Effector CD8-positive, alpha-beta T cell (primary cell): ENCODE results near the gene SLC40A1.

Experiments
- DNase-seq: peaks from one replicate; lab custom pipeline; 2025; lab: John Stamatoyannopoulos, UW

Gene SLC40A1

DNA sequence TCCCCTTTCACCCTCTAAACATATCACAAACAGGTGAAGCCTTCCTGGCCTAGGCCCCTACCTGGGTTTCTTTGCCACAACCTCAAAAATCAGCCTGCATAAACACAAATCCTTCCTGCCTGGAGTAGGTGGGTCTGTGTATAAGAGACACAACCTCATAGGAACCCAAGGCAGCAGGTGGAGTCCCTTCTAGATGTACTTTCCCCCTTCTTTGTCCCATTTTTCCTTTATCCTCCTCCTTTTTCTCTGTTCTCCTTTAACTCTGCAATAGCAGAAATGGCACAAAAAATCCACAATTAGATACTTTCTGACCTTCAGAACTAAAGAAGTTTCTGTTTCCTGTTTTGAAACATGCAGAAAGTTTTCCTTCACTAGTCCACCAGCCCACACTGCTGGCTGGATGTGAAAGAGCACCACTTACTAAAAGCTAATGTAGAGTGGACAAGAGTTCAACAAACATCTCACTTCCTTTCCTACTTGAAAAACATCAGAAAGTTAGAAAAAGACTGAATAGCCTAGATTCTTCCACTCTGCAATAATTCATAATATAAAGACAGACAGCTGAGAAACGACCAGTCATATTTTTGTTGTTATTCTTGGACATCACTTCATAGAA lies 11.2 kb downstream of the SLC40A1 start:
- DNase-seq, result no peak

GRCh38 chr2:189566046-189566445 lies 14.5 kb downstream of the SLC40A1 start:
- DNase-seq, result no peak

GRCh38 chr2:189561371-189562038 lies 19.1 kb downstream of the SLC40A1 start:
- DNase-seq, result no peak

DNA sequence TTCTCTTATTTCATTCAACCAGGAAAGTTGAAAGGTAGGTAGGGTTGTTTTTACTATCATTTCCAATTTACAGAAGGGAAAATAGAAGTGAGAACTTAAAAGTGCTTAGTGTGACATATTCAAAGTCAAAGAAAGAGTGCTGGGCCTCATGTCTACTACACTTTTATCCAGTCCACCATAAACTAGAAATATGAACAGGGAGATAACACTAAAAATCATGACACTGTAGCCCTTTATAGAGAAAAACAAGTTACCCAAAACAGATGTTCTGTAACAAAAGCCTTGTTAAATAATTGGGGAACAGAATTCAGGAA lies 20.4 kb downstream of the SLC40A1 start:
- DNase-seq, result no peak

GRCh38 chr2:189559579-189560272 lies 20.9 kb downstream of the SLC40A1 start:
- DNase-seq, result no peak

- no peak for DNase-seq
Measured at GRCh38 chr2:189558516-189559272, 21.9 kb downstream of the SLC40A1 start.

- no peak for DNase-seq
Measured at GRCh38 chr2:189557373-189557772, 23.2 kb downstream of the SLC40A1 start.

DNA sequence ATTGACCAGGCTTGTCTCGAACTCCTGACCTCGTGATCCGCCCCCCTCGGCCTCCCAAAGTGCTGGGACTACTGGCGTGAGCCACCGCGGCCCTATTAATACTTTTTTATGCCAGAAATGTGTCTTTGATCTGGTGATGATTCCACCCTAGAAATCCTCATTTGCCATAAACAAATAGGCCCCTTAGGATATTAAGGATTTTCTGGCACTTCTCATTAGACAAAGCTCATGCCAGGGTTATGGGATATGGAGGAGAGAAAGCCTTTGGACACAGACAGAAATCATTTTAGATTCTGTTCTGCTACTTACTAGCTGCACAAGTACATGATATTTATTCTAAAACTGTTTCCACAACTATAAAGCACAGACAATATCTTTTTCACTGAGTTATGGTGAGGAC lies 24.1 kb downstream of the SLC40A1 start:
- no peak for DNase-seq

DNA sequence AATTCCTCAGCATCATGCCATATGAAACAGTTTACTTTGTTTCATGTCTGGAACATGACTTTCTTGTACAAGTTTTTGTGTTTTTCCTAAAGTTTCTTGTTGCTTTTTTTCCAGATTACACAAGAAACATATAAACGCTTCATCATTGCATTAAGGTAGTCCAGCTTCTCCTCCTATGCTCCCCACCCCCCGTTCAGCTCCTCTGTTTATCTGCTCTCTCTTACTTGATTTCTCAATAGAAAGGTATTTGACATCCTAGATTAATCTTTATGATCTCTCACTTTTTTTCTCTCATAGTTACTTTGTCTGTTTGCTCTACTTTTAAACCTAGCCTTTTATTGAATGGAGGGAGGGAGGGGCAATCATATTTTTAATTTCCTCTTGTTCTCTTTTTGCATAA lies 25.4 kb downstream of the SLC40A1 start:
- DNase-seq, result no peak

DNA sequence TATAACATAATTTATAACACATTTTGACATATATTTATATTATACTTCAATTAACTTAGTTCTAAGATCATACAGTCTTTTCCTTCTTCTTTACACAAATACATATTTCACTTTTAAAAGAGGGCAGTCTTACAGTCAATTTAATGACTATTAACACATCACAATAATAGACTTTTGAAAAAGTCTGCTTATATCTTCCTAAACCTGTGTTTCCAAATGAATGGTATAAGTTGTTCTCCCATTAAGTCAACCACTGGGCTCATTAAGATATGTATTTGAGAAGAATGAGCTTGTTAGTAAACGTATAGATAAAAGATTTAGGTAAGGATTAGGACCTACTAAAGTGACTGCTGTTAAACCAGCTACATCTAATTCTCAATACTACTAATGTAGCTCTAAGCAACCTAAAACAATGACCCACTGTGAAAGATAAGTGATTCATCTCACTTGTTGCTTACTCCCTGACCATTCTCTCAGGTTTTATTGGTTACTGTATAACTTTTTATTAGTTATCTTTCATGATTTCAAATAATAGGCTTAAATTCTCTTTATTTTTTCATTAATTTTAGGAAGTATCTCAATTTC lies 27.0 kb downstream of the SLC40A1 start:
- no peak for DNase-seq

DNA sequence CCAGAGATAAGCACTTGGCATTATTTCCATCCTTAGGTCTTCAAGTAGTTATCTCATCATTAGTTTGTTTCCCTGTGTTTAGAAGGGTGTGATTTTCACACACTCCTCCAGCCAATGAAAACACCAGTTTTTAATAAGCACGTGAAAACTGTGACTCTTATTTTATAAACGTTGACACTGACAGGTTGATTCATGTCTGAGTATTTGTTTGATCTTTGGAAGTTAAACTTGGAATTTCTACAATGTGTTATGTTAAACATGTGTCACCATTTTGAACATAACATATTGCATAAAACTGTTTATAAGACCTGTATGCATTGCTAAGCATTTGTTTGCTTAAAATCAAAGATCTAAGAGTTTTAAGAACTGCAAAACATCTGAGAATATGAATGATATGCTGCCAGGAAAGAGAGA lies 27.6 kb downstream of the SLC40A1 start:
- DNase-seq, result no peak

DNA sequence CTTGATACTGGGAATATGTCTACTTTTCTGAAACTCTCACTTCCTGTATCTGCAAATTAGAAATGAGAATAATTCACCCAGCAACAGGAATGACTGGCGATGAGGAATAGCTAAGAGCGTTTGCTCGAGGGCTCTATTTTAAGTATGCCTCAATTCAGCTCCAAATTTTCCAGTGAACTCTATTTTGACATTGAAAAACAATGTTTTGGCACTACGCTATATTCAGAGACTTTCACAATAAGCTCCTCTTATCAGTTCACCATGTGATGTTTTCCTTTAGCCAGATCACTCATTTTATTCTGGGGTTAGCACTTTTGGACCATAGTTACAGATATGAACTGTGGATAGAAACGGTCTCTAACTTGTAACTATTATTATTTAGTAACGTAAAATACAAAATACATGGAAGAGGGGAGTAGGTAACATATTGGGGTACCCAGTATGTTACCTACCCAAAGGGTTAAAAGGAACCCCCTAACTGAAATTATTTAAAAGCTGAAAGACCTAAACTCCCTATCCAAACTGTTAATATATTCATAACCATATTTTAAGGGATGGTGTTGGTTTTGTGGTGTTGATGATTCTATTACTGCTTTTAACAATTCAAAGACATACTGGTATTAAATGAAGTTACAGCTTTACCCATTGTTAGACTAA lies 28.1 kb downstream of the SLC40A1 start:
- DNase-seq, result no peak

DNA sequence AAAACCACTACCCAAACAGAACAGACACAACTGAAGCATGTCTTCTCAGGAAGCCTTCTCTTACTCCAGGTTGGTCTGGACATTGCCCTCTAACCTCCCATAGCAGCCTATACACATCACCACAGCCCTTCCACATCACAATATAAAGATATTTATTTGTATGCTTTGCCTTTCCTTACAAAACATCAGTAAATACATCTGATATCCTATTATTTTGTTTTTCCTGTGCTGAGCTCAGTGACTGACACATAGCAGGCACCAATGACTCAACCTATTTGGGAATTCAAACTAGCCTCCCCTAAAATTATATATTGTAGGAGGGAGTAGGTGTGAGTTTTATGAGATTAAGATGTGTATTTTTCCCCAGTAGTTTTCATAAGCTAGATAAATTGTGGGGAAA lies 28.8 kb downstream of the SLC40A1 start:
- DNase-seq, result no peak

GRCh38 chr2:189549449-189549832 lies 31.1 kb downstream of the SLC40A1 start:
- DNase-seq, result no peak

GRCh38 chr2:189548666-189549448 lies 31.7 kb downstream of the SLC40A1 start:
- DNase-seq, result no peak

- DNase-seq, result no peak
Measured at GRCh38 chr2:189545418-189545817, 35.2 kb downstream of the SLC40A1 start.

DNA sequence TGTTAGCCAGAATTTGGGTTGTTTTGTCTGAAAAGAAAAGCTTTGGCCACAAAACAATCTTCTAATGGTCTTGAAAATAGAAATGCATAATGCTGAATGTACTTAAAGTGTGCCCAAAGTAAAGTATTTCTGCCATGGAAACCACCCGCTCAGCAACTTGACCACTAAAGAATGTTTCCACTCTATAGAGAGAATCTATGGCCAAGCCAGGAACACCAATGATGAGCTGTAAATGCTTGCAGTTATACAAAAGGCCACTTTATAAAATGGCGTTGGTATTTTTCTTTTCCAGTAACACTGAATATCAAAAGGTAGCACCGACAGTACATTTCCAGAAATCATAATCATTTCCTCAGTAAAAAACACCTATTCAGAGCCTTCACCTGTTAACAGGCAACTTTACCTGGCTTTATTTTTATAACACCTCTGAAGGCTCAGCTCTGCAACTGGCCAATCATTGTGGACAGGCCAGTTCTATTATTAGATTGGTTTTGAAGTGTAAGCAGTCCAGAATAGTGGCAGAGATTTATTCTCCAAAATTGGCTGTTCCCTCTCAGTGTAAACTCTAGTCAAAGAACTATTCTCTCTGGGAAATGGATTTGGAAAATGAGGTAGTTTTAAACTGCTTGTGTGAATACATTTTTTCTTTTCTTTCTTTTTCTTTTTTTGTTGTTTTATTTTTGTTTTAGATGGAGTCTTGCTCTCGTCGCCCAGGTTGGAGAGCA lies 36.1 kb downstream of the SLC40A1 start:
- no peak for DNase-seq

- DNase-seq, result no peak
Measured at GRCh38 chr2:189543367-189543766, 37.2 kb downstream of the SLC40A1 start.

DNA sequence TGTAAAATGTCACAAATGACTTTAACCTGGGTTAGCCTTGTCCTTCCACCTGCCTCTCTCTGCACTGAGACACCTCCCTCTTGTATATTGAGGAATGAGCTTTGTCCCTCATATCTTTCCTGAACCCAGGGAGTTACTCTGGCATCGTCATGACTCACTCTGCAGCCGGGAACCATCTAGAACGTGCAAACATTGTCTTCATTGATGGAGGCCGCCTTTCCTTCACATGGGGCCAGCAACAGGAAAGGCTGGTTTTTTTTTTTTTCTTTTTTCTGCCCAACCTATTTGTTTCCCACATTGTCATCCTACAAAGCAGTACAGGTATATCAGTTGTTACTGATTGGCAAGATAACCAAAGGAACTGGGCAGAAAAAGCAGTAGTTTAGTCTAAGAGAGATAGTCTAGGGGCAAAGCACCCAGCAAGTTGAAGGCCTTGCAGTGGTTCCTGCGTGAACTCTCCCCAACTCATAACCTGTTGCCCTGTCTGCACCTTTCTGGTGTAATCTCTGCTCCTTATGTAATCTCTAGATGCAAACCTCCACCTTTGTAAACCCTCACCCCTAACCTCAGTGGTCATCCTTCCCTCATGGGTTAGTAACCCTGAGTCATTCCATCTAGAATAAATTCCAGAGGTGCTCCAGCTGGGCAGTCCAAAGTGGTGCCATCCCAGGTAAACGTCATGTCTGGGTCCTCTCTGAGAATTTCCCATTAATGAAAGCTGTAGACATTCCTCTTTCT lies 38.3 kb downstream of the SLC40A1 start:
- no peak for DNase-seq

DNA sequence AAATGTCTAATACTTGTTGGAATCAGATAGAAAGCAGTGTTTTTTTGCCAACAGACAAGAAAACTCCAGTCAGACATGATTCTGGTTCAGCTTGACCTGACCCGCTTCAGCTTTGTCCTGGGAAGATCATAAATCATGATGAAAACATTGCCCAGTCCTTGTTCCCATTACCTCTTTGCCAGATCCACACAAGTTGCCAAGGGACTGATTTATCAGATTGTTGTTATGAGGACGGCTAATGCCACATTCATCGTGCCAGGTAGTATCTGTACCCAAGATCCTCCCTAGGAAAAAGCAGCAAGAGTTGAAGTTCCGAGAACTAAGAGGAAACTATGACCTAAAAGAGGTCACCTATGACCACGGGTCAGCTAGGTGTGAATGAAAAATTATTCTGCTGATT lies 39.0 kb downstream of the SLC40A1 start:
- DNase-seq, result no peak
